GM18867 (cell line): ENCODE results near the gene UBE4A.

Experiments
- ATAC-seq: cut with Tn5 transposase; IDR thresholded peaks from one replicate; pipeline ENCODE4 v1.9.1; 2021; ENCODE audit warnings: mild to moderate bottlenecking, moderate library complexity; ENCODE audit not compliant: unreplicated experiment

The UBE4A gene

DNA sequence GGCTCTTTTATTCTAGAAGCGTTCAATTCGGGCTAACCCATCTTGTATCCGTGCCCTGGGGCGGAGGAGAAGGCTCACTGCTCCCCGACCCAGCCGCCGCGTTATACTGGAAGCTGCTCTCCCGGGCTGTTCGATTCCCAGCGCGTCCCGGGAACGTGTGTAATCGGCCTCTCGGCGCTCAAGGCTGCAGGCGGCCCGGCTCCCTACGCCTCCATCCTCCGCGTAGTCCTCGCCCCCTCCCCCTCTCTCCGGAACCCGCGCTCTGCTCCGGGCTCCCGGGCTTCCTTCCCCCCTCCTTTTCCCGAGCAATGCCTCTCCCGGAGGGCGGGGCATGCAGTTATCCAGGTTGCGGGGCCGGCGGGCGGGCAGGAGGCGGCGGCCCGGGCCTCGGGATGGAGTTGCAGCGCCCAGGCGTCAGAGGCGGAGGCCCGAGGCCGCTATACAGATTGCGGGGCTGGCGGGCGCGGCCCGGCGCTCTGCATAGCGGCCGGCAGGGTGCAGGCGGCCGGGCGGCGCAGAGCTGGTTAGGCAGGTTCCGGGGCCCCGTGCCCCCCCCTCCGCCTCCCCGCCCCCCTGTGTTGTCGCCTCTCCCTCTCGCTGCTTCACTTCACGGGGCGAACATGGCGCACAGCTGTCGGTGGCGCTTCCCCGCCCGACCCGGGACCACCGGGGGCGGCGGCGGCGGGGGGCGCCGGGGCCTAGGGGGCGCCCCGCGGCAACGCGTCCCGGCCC is 76.7 kb downstream of the UBE4A start, which contains the start of gene KMT2A:
Gene KMT2A, plus strand, starts transcription at position 600 of the 732 bp plus-strand sequence. Its CDS starts 21 bp downstream, at position 621.
- peak; percentile 64 for ATAC-seq

DNA sequence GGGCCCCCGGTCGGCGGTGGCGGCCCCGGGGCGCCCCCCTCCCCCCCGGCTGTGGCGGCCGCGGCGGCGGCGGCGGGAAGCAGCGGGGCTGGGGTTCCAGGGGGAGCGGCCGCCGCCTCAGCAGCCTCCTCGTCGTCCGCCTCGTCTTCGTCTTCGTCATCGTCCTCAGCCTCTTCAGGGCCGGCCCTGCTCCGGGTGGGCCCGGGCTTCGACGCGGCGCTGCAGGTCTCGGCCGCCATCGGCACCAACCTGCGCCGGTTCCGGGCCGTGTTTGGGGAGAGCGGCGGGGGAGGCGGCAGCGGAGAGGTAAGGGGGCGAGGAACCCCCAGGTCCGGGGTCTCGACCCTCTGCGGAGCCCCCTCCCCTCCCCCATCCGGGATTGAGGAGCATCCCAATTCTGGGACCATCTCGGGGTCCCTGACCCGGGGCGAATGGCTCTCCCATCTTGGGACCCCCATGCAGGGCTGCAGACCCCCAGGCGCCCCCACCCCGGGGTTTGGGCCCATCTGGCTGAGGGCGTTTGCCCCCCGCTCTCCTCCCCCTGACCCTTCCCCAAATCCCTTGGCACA is 77.3 kb downstream of the UBE4A start:
- peak; percentile 10 for ATAC-seq

DNA sequence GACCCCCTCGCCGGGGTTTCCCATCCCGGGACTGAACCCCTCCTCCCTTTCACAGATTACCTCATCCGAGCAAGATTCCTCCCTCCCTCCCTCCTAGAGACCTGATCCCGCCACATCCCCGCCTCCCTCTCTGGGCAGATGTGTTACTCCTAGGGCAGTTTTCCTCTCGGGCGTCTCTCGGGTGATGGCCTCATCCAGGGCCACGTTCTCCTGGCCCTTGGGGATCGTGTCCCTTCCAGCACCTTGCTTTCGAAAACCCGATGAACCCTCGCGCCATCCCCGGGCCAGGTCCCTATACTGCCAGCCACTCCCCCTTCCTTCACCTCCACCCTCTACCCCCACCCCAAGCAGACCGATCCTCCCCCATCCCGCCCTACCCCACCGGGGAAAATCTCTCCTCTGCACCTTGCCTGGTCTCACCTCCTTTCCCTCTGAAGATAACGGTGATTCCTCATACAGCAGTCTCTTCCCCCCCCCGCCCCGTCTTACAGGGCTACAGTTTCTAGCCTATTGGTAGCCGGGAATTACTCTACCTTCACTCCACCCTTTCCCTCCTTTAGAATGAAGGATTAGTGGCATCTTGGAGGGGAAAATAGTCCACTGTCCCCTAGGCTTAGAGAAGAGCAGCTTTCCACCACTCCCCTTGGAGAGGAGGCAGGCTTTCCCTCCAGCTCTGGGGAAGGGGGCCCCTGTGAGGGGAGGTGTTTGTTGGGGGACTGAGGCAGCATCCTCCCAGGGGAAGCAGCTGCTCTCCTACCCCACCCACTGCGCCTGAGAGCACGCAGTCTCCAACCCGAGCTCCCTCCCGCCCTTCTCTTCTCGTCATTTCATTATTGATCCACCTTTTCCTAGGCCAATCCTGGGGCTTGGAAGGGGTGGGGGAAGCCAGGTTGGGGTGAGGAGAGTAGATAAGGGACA is 78.1 kb downstream of the UBE4A start:
- ATAC-seq, result no peak

DNA sequence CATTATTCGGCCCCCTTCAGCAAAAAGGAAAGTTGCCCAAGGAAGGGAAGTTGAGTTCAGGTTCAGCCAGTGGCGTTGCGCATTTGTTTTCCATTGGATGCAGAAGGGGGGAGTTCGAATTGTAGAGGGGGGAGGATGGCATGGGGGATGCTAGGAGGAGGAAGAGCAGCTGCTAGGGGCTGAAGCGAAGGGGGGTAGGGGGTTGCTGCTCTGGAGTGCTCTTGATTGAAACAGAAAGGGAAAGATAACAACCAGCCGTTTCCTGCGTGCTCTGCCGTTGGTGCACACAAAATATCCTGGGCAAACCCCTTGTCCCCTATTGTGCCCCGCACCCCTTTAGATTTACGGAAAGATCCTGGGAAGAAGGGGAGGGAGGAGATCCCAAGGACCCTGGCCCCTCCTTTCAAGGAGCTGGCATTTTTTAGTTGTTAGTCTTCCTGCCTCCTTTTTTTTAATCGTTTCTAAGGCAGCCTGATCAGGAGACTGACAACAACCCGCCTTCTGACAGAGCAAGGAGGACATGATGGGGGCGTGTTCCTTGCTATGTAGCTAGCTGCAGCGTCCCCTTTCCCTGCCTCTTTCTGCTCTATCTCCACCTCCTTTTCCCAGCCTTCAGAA is 79.0 kb downstream of the UBE4A start:
- no peak for ATAC-seq

DNA sequence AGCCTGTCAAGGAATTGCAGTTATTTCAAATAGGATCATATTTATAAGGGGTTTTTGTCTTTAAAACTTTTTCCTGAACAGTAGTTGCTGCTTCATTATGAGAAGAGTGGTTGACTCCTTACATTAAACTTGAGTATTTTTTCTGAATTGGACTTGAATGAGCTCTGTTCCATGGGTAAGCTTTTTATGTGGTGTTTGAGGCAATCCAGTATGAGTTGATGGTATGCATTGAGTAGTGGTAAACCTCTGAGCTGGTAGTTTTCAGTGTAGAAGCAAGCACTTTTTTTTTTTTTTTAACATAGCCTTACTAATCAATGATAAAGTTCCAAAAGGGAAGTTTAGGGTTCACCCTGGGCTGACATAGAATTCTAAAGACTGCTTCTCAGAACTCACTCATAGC is 80.2 kb downstream of the UBE4A start:
- no peak for ATAC-seq

DNA sequence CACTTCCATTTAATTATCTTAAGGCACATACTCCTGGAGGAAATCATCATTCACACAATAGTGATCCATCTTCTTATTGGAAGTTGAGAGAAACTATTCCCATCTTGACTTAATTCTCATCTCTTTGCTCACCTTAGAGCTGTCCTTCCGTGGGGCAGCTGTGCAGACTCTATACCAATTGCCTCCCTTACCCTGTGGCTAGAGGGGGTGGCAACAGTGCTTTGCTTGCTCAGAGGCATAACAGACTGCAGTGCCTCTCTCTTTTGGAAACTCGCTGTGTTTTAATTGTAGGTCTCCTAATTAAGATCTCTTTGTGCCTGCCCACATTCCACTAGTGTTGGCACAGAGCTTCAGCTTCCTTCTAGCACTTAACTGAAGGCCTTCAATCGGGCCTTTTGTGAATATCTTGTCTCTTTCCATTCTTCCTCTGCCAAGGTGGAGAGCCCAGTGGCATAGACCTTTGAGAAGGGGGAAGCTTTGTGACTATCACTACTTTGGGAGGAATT is 82.4 kb downstream of the UBE4A start:
- no peak for ATAC-seq

DNA sequence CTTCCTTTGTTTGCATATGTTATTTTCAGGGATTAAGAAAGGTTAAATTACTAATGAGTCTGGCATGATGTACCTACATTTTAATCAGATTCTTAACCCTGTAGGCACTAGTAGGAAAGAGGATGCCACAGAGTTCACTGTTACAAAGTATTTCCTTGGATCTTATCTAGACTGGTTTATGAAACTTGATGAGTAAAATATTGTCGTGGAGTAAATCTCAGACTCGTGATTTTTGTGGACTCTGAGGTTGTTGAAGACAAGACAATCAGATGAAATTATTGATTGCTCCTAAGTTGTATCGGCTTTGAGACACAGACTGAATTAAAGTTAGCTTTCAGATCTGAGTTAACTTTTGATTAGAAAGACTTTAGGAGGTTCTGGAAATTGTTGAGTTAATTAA is 82.9 kb downstream of the UBE4A start:
- no peak for ATAC-seq

DNA sequence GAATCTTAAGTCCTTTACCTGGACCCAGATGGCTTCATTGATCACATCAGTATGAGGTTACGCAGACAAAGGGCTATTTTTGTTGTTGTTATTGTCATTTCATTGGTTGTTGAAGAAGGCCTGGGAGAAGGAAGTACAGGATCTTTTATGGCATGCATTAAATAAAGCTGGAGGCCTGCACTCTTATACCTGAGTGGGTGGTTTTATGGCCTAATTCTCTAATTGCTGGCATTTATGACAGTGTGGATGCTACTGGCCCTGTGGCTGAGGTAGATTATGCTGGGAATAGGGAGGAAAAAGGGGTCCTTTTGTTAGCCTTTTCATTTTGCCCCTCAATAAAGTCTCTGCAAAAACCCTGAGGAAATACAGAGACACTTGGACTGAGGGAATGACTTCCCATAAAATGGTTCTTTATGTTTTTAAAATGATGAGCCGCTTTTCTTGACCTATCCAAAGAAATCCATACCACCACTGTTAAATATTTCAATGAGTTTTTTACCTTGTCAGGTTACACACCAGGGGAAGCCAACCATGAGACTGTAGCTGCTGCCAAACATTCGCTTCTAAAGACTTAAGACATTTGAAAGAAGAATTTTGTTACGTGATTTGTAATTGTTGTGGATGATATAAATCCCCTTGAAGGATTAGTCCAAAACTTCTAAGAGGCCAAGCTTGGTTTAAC is 83.6 kb downstream of the UBE4A start:
- ATAC-seq, result no peak

DNA sequence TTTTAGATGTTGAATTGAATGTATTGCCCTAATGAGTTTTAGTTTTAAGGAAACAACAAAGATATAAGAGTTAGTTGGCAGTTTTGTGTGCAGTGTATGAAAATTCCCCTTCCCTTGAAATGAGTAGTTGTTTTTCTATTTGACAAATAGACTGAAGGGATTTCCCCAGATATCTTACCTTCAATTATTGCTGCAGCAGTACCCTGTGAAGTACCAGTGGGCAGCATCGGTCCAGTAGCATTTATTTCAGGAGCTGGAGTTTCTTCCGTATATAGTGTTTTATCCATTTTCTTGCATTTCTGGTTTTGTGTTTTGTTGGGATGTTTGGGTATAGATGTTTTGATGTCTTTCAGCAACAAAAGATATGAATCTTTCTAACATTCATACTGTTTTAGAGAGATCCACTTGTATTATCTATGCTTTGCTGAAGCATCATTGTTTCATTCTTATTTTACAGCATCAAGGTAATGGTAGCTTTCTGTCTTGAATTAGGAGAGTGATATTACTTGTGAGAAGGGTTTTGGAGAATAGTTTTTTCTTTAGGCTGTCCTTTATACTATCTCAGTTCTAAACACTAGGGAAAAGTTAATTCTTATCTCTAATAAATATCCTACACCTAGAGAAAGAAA is 84.3 kb downstream of the UBE4A start:
- no peak for ATAC-seq

DNA sequence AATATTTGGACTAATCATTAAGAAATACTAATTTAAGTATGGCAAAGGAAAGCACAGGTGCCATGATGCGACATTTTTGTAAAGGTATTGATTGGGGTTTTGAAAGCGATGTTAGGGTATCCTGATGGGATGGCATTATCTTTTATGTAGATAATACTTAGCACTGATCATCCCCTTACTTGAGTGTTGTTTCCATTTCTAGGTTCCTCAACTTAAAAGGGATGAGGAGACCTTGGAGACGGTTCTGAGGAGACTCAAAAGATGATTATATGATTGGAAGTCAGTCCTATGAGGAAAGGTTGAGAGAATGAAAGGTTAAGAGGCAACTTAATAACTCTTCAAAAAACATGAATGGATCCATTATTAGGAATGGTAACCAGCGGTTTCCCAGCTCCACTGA is 88.0 kb downstream of the UBE4A start:
- ATAC-seq, result no peak

DNA sequence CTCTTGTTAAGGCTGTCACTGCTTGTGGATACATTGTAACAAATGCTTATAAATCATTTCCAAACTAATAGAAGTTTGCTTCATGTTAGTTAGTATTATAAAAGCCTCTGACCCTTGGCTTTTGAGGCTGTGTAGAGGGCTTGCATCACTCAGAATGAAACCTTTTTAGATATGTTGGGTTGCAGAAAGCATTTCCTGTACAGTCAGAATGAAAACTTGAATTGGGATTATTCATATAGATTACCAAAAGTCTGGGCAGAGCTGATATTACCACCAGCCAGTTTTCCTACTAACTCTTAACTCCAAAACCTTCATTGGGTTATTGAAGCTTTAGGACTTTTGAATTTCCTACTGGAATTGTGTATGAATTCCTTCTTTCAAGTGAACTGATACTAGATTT is 88.9 kb downstream of the UBE4A start:
- peak; percentile 80 for ATAC-seq
